ENCODE results near the gene SPTBN2.

Gene SPTBN2

GRCh38 chr11:66637557-66638176 is 91.3 kb downstream of the SPTBN2 start:
- DNase-seq = no peak

DNA sequence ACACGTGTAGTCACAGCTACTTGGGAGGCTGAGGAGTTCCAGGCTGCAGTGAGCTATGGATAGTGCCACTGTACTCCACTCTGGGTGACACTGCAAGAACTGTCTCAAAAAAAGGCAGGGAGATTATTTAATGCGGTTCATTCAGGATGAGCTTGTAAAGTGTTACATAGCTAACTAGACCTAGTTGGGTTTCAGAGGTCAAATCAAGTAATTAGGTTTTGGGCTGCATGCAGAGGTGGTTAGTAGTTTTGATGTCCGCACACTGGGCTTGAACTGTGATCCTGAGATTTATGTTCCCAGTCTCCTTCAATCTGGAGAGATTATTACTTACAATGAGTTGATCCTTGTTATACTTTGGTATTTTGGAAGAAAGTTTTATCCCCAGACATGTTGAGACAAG is 92.6 kb downstream of the SPTBN2 start:
- DNase-seq = no peak
